ENCODE data around the gene YY1.

DNA sequence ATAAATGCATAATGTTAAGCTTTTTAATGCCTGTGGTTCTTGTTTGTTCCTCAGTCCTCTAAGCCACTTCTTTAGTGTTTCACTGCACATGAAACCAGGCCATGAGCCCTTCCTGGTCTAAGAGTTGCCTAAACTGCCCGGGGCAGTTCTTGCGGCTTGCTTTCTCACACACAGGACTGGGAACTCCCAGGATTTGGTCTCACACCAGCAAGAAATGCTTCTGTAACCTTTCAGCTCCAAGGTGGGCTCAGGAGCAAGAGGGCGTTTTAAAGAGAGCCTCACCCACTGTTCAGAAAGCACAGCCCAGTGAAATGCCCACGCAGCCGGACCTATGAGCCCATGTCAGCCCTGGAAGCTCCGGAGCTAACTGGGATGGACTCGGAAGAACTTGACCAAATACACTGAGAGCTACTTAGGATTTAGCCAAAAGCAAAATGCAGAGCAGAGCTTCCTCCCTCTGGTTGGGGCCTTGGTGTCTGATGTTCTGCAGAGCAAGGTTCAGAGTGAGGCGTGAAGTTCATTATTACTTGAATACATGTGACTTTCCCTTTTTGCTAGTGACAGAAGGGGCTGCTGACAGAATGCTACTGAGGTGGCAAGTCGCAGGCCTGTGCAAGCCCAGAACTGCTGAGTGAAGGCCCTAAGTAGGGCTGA, 43.9 kb downstream of the YY1 start:
- TF ChIP-seq POLR2A (IDR thresholded peaks at IDR 0.05) (no peak), POLR2AphosphoS5 (IDR thresholded peaks at IDR 0.05) (no peak)
- TF ChIP-seq, protein P1, sequence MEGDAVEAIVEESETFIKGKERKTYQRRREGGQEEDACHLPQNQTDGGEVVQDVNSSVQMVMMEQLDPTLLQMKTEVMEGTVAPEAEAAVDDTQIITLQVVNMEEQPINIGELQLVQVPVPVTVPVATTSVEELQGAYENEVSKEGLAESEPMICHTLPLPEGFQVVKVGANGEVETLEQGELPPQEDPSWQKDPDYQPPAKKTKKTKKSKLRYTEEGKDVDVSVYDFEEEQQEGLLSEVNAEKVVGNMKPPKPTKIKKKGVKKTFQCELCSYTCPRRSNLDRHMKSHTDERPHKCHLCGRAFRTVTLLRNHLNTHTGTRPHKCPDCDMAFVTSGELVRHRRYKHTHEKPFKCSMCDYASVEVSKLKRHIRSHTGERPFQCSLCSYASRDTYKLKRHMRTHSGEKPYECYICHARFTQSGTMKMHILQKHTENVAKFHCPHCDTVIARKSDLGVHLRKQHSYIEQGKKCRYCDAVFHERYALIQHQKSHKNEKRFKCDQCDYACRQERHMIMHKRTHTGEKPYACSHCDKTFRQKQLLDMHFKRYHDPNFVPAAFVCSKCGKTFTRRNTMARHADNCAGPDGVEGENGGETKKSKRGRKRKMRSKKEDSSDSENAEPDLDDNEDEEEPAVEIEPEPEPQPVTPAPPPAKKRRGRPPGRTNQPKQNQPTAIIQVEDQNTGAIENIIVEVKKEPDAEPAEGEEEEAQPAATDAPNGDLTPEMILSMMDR (IDR thresholded peaks at IDR 0.05): no peak
